Measurements from ENCODE around the gene FGF14. TPM values are rescaled to one million over a fixed set of nuclear protein-coding genes. Genes with fewer than 3 reads are reported as not detected.

Gene FGF14
- total RNA-seq, 2 donors from 2014 or later: under 0.01 to 0.28 TPM

DNA sequence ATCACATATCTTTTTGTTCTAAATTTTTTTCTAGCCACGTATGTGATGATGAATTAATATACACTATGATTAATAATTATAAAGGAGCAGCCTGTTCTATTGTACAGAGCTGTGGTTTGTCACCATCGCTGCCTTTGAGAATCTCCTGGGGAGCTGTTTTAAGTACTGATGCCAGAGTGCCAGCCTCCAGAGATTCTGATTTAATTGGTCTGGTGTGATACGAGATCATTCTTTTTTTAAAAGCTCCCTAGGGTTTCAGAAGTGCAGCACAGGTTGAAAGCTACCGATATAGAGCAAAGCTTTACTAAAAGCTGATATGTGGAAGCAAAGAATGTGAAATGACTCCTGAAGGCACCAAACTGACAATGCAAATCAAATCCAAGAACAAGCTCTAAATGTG lies 634.7 kb downstream of the FGF14 start:
- Histone ChIP-seq H3K27ac (no peak overlapping the region), H3K4me3 (no peak overlapping the region), H3K4me1 (replicated peaks) (no peaks in the 10 kb centered on the region), H3K36me3 (no peaks in the 10 kb centered on the region), H3K9me3 (no peaks in the 10 kb centered on the region), H3K27me3 (replicated peaks; ENCODE audit: insufficient read depth) (no peaks in the 10 kb centered on the region)
- WGBS: 82% methylated on average over 4 of the region's 4 CpGs
- intact Hi-C loops (cut with DNase I): no loop called here
- no peak for DNase-seq (ENCODE audit: low spot score)
- TF ChIP-seq POLR2A (IDR thresholded peaks at IDR 0.05) (no peak), CTCF (IDR thresholded peaks at IDR 0.05) (no peak), POLR2AphosphoS5 (IDR thresholded peaks at IDR 0.05) (no peak)

DNA sequence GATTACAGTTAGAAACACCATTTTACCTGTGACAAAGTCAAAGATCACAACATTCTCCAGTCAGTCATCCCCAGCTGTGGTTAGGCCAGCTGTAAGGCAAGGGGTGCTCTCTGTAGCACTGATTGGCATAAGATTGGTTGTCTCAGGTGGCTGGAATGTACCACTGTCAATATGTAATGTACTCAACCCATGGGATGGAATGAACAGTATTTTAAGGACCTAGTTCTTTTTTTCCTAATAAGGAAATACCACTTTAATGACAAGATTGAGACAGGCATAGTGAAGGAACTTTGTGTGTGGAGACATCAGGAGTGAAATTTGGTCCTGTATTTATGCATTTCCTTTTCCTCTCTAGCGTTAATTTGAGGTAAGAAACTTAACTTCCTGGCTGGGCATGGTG lies 638.7 kb downstream of the FGF14 start:
- no peak overlapping the region for H3K4me3 ChIP-seq
- H3K27me3 ChIP-seq (replicated peaks; ENCODE audit: insufficient read depth): no peaks in the 10 kb centered on the region
- H3K36me3 ChIP-seq: no peaks in the 10 kb centered on the region
- no peak overlapping the region for H3K27ac ChIP-seq
- no peak for DNase-seq (ENCODE audit: low spot score)
- no peaks in the 10 kb centered on the region for H3K9me3 ChIP-seq
- TF ChIP-seq CTCF (IDR thresholded peaks at IDR 0.05): no peak
- 76% methylated on average over 1 of the region's 1 CpG for WGBS
- intact Hi-C loops (cut with DNase I): no loop called here
- H3K4me1 ChIP-seq (replicated peaks): no peaks in the 10 kb centered on the region

DNA sequence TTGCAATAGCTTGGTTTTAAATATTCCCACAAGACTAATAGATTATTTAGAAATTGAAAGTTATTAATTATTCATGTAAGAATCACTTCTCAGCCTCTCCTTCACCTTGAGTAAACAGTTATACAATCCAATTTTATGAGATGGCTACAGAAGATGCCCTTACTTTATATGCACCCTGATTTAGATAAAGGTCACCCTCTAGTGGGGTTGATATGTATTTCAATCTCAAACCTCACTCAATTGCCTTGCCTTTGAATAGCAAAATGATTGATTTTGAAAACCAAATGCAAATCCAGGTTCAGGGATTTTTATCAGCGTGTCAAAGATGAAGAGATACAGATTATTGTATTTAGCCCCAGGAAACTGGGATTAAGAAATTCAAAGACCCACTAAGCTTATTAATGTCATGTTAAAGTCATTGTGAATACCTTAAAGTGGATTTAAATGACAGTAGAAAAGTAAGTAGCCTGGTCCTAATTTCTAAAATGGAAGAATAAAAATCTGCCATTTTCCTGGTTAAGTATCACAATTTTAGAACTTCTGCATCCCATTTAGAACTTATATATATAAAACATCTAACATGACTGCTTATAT lies 644.3 kb downstream of the FGF14 start:
- H3K9me3 ChIP-seq: no peaks in the 10 kb centered on the region
- H3K4me1 ChIP-seq (replicated peaks): no peaks in the 10 kb centered on the region
- no peak overlapping the region for H3K4me3 ChIP-seq
- no peak overlapping the region for H3K27ac ChIP-seq
- no peaks in the 10 kb centered on the region for H3K27me3 ChIP-seq (replicated peaks; ENCODE audit: insufficient read depth)
- H3K36me3 ChIP-seq: no peaks in the 10 kb centered on the region
- WGBS: 7% methylated on average over 1 of the region's 1 CpG
- TF ChIP-seq CTCF (IDR thresholded peaks at IDR 0.05): peak in 3 of 4 experiments; percentile 16 to 53 (median 39)
- TF ChIP-seq POLR2AphosphoS5 (IDR thresholded peaks at IDR 0.05): no peak
- TF ChIP-seq POLR2A (IDR thresholded peaks at IDR 0.05): no peak
- no peak for DNase-seq (ENCODE audit: low spot score)
- intact Hi-C loops (cut with DNase I): loop anchor here (5.0 kb wide), 2 partner anchors 240 to 610 kb away; no protein-coding TSS in a partner anchor

- intact Hi-C loops (cut with DNase I): loop anchor here (5.0 kb wide), 2 partner anchors 238 to 608 kb away; no protein-coding TSS in a partner anchor
- WGBS: 60% methylated on average over 6 of the region's 6 CpGs
These were observed 646.5 kb downstream of the FGF14 start for GRCh38 chr13:101755228-101755887.

More at GRCh38 chr13:101755228-101755887, 646.5 kb downstream of the FGF14 start:
- no peak for DNase-seq (ENCODE audit: low spot score)
- Histone ChIP-seq H3K27me3 (replicated peaks; ENCODE audit: insufficient read depth) (no peaks in the 10 kb centered on the region), H3K9me3 (no peaks in the 10 kb centered on the region), H3K27ac (no peak overlapping the region), H3K4me3 (no peak overlapping the region), H3K36me3 (no peaks in the 10 kb centered on the region), H3K4me1 (replicated peaks) (no peaks in the 10 kb centered on the region)
- TF ChIP-seq CTCF (IDR thresholded peaks at IDR 0.05): no peak
- no peak for TF ChIP-seq POLR2AphosphoS5 (IDR thresholded peaks at IDR 0.05)
- no peak for TF ChIP-seq POLR2A (IDR thresholded peaks at IDR 0.05)
